ENCODE measurements around the gene INPP5A.

GRCh38 chr10:132584081-132584480 lies 46.5 kb downstream of the INPP5A start:
- TF ChIP-seq, protein P1, sequence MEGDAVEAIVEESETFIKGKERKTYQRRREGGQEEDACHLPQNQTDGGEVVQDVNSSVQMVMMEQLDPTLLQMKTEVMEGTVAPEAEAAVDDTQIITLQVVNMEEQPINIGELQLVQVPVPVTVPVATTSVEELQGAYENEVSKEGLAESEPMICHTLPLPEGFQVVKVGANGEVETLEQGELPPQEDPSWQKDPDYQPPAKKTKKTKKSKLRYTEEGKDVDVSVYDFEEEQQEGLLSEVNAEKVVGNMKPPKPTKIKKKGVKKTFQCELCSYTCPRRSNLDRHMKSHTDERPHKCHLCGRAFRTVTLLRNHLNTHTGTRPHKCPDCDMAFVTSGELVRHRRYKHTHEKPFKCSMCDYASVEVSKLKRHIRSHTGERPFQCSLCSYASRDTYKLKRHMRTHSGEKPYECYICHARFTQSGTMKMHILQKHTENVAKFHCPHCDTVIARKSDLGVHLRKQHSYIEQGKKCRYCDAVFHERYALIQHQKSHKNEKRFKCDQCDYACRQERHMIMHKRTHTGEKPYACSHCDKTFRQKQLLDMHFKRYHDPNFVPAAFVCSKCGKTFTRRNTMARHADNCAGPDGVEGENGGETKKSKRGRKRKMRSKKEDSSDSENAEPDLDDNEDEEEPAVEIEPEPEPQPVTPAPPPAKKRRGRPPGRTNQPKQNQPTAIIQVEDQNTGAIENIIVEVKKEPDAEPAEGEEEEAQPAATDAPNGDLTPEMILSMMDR (IDR thresholded peaks at IDR 0.05), result no peak
- TF ChIP-seq POLR2A (IDR thresholded peaks at IDR 0.05), result no peak
- no peak for TF ChIP-seq POLR2AphosphoS5 (IDR thresholded peaks at IDR 0.05)

Data from sigmoid colon (tissue), 4 donors.